Sigmoid colon (tissue), 3 donors: Measurements from ENCODE around the gene HSD17B8.

Experiments used
- POLR2A ChIP-seq, 2 donors: fragments of 450-650 bp; IDR thresholded peaks; one replicate each; pipeline ENCODE4 v1.6.1; 2016; ENCODE audit warnings: antibody characterized with exemption in 2 of 2, mild to moderate bottlenecking in 2 of 2, moderate library complexity in 2 of 2
- TF ChIP-seq, protein P1 (sequence below), 4 experiments: fragments of 450-650 bp in 3 of 4; fragments of 200-600 bp in 1 of 4; IDR thresholded peaks; one replicate each; pipeline ENCODE4 v1.5.1; 2016 to 2019; ENCODE audit warnings: antibody characterized with exemption in 4 of 4, mild to moderate bottlenecking in 3 of 4, moderate library complexity in 2 of 4

DNA sequence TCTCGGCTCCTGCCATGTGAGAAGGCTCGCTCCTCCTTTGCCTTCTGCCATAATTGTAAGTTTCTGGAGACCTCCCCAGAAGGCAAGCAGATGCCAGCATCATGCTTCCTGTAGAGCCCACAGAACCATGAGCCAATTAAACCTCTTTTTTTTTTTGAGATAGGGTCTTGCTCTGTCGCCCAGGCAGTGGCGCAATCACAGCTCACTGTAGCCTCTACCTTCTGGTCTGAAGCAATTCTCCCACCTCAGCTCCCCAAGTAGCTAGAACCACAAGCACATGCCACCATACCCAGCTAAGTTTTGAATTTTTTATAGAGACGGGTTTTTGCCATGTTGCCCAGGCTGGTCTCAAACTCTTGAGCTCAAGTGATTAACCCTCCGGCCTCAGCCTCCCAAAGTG, 32.4 kb downstream of the HSD17B8 start:
- TF ChIP-seq, protein P1, sequence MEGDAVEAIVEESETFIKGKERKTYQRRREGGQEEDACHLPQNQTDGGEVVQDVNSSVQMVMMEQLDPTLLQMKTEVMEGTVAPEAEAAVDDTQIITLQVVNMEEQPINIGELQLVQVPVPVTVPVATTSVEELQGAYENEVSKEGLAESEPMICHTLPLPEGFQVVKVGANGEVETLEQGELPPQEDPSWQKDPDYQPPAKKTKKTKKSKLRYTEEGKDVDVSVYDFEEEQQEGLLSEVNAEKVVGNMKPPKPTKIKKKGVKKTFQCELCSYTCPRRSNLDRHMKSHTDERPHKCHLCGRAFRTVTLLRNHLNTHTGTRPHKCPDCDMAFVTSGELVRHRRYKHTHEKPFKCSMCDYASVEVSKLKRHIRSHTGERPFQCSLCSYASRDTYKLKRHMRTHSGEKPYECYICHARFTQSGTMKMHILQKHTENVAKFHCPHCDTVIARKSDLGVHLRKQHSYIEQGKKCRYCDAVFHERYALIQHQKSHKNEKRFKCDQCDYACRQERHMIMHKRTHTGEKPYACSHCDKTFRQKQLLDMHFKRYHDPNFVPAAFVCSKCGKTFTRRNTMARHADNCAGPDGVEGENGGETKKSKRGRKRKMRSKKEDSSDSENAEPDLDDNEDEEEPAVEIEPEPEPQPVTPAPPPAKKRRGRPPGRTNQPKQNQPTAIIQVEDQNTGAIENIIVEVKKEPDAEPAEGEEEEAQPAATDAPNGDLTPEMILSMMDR (IDR thresholded peaks at IDR 0.05) = no peak
- no peak for TF ChIP-seq POLR2A (IDR thresholded peaks at IDR 0.05)
